Stimulated activated CD4-positive, alpha-beta T cell treated with anti-CD3 and anti-CD28 coated beads, Interleukin-2, amount 100 ng/mL, for 24 hours (primary cell): ENCODE data around the gene MRPL1.

Experiments
- DNase-seq, 2 donors: peaks; one replicate each; pipeline ENCODE4 v3.0.0-alpha.2; 2020

The MRPL1 gene

DNA sequence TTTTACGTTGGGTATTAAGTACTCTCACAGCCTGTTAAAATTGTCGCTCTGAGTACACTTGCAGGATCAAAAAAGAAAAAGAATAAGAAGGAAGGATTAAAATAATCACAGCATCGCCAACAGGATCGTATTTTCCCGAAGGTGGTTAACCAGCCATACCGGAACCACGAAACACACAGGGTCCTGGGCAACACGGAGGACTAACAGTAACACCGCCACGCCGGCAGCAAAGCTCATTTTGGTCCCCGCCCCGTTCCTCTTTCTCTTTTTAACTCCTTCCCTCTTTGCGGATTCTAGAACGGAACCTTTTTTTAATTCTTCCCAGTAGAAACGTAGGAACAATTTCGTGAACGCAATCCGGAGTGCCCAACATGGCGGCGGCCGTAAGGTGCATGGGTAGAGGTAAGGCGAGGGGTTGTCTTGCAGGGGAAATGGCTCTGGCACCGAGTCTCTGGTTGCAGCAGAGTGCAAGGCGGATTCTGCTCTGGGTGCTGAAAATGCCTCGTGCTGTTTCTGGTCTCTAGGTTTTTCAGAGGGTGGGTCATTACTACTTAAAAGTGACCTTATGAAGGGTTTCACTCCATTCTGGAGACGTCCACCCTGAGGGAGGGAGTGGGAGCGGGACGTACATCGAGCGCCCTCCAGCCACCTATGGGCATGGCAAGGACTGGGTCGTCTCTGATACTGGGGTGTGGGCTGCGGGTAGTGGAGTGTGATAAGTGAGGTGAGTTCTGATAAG is at the start of gene MRPL1:
MRPL1 (plus strand) TSS at position 353 of the 739 bp plus-strand sequence; CDS start at position 372, 19 bp downstream.
- peak; percentile 84 to 89 for DNase-seq

DNA sequence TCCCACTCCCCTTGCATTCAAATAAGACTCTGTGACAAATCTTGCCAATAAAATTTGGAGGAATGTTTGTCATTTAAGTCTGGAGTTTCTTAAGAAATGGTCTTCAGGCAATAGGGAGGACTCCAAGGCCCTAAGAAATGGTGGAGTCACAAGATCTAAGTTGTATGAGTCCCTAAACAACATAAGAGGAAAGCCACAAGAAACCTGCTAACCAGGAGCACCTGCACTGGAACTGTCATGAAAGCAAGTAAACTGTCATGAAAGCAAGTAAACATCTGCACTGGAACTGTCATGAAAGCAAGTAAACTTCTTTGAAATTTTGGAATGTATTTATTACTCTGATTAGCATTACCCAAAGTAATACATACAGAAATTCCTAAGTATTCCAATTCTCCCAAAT is 47.0 kb upstream of the MRPL1 start:
- no peak for DNase-seq

DNA sequence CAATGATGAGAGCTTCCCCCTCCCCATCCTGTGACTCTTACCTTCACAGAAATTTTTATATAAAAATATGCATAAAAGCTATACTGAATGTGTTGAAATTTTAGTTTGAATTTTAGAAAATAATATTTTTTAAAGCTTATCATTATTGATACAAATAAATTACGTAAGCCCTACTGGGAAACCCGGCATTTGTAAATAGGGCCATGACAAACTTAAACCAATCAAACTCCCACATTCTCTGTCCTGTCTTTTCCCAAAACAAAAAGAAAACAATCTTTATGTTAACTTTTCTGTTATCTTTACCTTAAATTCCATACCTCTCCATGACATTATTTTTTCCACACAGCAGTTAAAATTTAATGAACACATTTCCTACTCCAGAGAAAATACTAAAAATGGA is 46.1 kb upstream of the MRPL1 start:
- no peak for DNase-seq

DNA sequence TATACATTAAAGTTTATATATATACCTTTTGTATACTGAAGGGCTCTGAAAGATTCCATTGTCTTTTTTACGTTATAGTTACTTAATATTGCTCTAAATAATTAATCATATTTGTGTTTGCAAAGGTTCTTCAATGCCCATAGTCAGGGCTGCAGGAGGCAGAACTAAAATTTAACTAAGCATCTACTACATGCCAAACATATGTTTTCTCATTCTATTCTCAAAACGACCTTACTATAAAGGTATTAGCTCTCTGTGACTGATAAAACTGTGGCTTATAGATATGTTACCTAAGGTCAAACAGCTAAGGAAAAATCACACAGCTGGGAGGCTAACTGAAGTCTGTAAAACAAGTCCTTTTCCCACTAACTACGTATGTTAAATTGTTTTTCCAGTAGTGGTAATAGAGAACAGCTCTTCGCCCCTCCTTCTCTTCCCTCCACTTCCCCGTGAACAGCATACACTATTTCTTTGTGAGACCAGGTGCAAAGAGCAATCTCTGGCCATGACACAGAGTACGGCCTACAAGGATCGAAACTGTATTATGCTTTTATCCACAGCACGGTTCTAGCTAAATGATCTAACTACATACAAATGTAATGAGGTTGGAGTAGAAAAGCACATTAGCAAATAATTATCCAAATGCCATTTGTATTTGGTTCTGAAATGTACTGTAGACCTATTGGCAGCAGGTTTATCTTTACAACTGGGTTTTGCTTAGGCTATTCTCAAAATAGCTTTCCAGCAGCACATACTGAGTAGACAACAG is 45.1 kb upstream of the MRPL1 start:
- DNase-seq: no peak

DNA sequence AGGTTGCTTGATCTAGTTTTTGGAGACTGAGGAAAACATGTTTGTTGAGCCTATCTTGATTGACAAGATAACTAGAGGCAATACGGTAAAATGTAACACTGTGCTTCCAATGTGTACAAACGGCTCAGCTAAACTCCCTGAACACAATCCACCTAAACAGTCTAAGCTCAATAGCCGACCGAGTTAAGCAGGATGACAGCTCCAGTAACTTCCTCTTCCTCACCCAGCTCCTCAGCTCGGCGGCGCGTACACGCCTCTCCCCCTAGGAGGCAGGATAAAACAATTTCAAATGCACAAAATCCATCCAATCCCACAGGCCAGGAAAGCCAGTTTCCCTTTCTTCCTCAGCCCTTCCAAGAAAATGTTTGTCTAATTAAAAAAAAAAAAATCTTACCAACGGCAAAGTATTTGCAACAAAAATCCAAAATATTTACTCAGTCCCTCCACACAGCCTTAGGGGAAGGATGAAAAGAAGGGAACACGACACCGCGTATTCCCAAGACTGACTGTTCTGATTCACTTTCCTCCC is 44.5 kb upstream of the MRPL1 start:
- peak; percentile 53 to 56 for DNase-seq

DNA sequence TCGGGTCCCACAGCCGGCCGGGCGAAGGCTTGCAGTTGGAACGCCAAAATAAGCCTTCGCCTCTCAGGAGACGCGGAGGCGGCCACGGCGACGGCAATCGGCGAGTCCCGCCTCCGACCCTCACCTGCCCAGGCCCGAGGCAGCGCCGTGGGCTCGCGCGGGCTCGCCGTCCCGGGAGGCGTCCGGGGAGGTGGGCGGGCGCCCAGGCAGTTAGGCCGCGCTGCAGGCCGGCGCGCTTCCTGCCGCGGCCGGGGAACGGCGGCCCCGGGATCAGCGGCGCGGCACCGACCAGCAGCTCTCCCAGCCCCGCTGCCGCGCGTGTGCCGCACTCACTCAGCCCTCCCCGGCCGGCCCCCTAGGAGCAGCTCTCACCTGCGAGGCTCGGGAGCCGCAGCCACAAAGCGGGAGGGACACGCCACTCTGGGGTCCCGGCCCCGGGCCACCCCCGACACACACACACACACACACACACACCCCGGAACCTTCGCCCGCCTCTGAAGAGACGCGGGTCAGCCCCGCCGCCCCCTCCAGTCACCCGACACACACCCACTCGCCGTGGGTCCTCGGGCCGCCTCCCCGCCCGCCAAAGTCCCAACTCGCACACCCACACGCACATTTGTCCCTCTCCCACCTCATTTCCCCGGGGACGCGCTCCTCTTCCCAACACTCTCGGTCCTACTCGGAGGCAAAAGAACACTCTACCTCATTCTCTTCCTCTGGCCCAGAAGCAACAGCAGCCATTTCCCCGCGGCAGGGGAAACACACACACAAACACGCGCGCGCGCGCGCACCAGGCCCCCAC is 43.8 kb upstream of the MRPL1 start, which contains the start of gene CNOT6L:
CNOT6L (minus strand) TSS at position 767 of the 802 bp plus-strand sequence; CDS start at position 707, 60 bp downstream.
- DNase-seq: peak; percentile 77 to 84

DNA sequence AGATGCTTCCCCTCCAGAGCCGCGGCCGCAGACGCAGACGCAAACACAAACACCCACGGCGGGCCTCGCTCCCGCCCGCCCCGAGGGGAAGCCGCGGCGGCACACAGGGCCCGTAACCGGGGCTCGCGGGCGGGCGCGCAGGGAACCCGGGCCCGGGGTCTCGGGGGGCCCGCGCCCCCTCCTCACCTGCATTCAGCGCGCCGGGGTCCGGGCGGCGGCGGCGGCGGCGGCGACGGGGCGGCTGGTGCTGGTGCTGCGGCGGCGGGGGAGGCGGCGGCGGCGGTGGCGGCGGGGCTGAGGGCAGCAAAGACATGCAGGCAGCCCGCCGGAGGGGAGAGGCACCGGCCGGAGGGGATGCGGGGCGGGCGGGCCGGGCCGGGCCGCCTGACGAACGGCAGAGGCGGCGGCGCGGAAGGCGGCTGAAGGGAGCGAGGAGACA is 43.2 kb upstream of the MRPL1 start:
- DNase-seq: peak in 1 of 2 donors; percentile 40

DNA sequence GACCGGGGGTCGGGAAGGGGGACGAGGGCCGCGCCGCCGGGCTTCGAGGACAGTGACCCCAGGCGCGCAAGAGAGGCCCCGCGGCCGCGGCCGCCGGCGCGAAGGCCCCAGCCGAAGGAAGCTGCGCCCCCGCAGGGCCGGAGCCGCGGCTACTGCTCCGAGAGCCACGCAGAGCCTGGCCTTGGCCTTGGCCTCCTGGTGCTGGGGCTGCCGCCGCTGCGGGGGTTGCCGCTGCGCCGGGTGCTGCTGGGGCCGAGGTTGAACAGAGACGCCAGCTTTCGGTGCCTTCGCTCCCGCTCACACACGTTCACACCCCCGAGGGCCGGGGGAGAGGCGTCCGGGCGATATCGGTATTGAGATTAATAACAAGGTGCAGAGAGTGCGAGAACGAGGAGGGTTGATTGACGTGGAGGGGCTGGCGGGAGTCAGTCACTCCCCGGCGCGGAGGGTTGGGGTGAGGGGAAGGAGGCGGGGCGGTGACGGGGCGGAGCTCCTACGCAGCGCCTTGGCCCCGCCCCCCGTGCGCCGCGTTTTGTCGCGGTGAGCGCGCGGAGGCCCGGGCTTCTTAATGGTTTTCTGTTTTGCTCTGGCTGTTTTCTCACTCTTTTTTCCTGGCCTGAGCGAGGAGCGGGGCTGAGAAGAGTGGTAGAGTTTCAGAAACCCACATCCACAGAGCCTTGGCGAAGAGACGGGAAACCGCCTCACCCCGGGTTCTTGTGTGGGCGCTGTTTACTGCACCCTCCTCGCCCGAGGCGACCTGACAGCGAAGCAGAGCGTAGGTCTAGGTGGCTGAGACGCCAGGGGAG is 42.6 kb upstream of the MRPL1 start:
- peak; percentile 95 to 97 for DNase-seq

DNA sequence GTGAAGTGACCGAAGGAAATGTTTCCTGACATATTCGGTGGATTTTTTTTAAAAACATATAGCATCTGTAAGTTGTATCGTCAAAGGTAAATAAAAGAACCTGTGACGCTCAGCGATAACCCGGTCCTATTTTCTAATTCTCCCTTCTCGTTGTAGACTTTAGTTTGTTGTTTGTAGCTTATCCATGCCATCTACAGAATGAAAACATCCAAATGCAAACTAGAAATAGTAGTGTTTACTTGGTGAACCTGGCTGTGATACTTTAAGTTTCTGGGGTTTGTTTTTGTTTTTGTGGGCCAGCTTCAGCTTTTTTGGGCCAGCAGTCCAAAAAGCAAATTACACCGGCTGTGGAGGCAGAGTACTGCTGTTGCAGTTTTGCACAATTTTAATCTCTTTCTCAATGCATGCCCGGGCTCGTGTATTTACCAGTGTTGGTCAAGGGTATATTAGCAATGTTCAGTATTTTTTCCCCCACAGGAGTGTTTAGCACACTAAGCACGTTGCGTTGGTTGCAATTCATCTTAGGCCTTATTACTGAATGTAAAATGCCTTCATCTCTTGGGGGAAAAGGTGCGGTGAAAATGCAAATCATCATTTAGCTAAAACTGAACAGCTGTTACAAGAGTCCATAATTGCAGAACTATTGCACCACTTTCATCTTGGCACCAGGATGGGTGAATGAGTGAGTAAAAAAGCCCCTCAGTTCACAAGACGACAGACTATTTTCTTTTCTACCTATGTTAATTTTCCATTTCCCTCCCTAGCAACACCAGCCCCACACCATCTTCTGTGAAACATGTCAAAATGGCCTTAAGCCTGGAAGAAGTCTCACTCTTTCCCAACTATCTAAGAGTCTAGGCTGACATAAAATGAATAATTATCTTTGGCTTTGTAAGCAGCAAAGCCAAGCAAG is 41.7 kb upstream of the MRPL1 start:
- no peak for DNase-seq

DNA sequence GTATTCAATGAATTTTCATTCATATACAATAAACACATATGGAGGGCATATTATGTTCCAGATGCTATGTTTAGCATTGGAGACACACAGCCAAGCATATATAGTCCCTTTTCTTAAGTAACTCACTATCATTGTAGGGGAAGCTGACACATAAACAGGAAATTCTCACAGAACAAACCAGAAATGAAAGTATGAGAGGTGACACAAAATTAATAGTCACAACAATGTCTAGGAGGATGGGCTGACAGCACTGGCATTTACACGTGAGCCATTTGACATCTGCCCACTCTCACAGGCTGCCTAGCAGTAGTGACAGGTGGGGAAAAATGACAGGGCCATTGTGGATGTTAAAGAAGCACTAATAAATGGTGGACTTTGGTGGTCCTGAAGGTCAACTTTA is 40.9 kb upstream of the MRPL1 start:
- DNase-seq: peak; percentile 24 to 44

DNA sequence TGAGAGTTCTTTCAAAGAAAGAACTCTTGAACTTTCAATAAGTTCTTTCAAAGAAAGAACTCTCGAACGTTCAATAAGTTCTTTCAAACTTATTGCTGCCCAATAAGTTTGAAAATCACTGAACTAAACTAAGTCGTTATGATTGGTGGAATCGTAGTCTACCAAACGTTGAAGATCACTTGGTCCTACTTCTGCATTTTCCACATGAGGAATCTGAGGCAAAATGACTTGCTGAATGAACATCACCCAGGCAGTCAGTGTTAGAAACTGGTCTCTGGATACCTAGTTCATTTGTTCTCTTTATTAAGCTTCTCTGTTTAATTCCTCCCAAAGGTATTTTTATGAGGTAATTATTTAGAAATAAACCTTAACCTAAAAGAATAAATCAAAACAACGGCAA is 36.4 kb upstream of the MRPL1 start:
- DNase-seq: no peak

DNA sequence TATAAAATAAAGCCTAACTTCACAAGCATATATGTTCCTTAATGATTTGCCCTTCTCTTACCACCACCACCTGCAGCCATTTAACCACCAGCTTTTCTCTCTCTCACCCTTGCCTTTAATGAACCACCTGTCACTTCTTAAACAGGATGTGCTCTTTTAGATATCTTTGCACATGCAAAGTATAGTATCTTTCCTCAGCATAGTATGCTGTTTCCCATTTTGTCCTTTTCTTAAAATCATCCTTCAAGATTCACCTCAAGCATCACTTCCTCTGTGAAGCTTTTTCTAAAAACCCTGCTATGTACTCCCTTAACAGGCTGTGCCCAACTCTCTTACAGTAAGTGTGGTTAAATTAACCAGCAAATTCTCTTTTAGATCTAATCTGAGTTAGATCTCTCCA is 35.3 kb upstream of the MRPL1 start:
- DNase-seq: no peak

DNA sequence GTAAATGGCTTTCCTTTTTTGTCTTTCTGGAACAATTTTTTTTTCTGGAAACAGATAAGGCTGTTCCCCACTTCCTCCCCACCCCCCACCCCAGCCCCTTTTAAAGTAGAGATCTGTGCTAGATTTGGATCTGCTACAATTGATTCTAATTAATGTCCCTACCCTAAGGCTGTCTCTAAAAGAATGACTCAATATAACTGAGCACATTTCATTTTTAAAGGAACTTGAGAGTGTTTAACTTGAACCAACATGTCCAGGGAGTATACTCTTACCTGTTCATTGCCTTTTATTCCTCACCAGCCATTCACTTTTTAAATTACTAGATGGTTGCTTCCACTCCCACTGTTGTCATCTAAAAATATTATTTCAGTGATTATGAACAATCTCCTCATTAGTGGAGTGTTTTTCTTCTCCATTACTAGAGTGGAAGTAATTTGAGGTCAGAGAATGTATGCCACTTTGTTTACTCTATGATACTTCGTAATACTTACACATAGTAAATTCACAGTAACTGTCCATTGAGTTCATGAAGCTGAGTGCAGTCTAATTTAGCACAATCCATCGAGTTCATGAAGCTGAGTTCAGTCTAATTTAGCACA is 29.4 kb upstream of the MRPL1 start:
- no peak for DNase-seq

DNA sequence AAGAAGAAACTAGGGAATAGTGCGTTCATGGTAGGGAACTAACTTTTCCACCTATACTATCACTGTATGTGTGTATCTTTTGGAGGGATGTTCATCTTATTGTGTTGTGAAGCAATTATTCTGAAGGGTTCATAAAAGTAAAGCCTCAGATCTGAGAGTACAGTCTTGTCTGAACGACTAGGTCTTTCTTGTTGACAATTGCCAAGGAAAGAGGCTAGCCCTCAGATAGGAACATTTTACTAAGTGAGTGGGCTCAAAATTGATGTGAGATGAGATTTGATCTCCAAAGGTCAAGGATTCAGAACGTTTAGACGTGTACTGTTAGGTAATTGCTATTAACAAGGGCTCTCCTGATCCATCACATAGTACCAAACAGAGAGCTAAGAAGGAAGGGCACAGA is 28.2 kb upstream of the MRPL1 start:
- DNase-seq: no peak

DNA sequence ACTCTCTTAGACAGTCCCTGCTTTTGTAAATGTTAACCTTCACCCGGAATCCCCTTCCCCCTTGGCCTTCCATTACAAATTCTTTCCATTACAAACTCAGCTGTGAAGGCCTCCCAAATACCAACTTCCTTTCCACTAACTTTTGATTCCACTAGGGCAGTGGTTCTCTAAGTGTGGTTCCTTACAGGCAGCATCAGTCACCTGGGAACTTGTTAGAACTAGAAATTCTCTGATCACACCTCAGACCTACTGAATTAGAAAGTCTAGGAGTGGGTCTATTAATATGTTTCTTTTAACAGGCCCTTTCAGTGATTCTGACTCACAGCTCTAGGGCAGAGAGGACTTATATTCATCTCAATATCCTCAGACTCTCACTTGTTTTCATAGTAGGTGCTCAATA is 19.0 kb upstream of the MRPL1 start:
- no peak for DNase-seq

DNA sequence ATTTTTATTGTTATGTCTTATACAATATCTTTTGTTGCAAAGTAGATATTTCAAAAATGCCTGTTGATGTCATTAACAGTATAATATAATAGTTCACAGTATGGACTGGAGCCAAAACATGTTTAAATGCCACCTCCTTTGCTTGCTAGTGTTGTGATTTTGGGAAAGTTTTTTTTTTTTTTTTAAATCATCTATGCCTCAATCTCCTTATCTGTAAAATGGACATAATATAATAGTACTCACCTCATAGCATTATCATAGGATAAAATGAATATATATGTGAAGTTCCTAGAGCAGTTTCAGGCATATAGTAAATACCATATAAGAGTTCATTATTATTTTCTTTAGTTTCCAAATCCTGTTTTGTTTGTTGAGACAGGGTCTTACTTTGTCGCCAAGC is 18.3 kb upstream of the MRPL1 start:
- DNase-seq: no peak

DNA sequence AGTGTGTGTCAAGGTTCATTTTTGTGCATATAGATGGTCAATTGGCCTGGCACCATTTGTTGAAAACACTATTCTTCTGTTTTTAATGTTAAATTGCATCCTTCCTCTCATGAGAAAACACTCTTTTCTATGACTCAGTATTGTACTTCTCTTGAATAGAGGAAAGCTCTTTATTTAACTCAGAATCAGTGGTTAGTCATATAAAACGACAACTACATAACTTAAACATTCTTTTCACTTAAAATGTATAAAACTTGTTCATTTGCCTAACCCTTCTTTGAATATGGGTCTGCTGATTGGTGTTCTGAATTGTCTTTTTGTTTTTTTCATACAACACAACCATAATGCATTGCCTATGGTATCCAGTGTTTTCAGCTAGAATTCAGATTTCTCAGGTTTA is 17.2 kb upstream of the MRPL1 start:
- no peak for DNase-seq

DNA sequence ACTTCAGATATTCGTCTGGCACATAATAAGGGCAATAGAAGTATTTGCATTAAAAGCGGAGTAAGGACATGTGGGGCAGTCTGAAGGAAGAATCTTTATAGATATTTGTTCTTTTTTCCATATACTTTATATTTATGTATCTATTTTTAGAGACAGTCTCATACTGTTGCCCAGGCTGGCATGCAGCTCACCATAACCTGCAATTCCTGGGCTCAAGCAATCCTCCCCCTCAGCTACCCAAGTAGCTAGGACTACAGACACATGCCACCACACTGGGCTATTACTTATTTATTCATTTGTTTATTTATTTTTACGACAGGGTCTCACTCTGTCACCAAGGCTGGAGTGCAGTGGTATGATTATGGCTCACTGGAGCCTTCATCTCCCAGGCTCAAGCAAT is 16.7 kb upstream of the MRPL1 start:
- DNase-seq: no peak

DNA sequence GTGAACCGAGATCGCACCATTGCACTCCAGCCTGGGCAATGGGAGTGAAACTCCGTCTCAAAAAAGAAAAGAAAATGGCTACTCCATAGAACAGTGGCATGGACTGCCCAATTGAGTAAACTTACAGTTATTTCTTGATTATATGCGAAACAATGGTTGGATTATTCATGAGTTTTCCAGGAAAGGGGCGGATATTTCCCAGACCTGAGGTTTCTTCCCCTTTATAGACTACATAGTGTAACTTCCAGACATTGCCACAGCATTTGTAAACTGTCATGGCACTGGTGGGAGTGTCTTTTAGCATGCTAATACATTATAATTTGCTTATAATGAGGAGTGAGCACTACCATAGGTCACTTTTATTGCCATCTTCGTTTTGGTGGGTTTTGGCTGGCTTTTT is 14.1 kb upstream of the MRPL1 start:
- DNase-seq: no peak

DNA sequence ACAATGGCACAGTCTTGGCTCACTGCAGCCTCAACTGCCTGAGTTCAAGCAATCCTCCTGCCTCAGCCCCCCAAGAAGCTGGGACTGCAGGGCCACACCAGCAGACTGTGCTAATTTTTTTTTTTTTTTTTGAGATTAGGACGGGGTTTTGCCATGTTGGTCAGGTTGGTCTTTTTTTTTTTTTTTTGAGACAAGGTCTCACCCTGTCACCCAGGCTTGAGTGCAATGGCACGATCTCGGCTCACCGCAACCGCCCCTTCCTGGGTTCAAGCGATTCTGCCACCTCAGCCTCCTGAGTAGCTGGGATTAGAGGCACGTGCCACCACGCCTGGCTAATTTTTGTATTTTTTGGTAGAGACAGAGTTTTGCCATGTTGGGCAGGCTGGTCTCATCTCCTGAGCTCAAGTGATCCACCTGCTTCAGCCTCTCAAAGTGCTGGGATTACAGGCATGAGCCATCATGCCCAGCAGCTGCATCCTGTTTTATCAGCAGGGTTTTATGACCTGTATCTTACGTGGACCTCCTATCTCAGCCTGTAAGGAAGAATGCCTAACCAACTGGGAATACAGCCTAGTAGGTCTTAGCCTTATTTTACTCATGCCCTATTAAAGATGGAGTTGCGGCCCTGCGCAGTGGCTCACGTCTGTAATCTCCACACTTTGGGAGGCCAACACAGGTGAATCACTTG is 13.2 kb upstream of the MRPL1 start:
- no peak for DNase-seq
